DOHH2 (cell line): ENCODE measurements around the gene RPL36.

Experiments used
- H3F3A ChIP-seq: fragments of 200-600 bp; sonication (generic), shearing (Covaris generic); 2 replicates; pipeline ENCODE4 v1.6.0; 2016; ENCODE audit warnings: antibody characterized with exemption, mild to moderate bottlenecking; ENCODE audit not compliant: control insufficient read depth, insufficient read depth
- H3K27ac ChIP-seq: fragments of 200-600 bp; sonication (generic); 2 replicates; pipeline ENCODE4 v1.5.1; 2014; ENCODE audit warnings: low read depth, mild to moderate bottlenecking, low read length, moderate library complexity
- H3K27me3 ChIP-seq: fragments of 200-600 bp; sonication (generic); 2 replicates; pipeline ENCODE4 v1.6.1; 2014; ENCODE audit warnings: mild to moderate bottlenecking, low read length, mixed read lengths; ENCODE audit not compliant: control insufficient read depth
- H3K36me3 ChIP-seq: fragments of 200-600 bp; sonication (generic); 2 replicates; pipeline ENCODE4 v1.6.1; 2014; ENCODE audit warnings: mild to moderate bottlenecking, low read length, moderate library complexity, mixed read lengths; ENCODE audit not compliant: control insufficient read depth
- H3K4me1 ChIP-seq: fragments of 200-600 bp; sonication (generic); 2 replicates; pipeline ENCODE4 v1.6.1; 2014; ENCODE audit warnings: mild to moderate bottlenecking, low read length, mixed read lengths; ENCODE audit not compliant: control insufficient read depth
- H3K4me2 ChIP-seq: fragments of 200-600 bp; sonication (generic); 2 replicates; pipeline ENCODE4 v1.6.0; 2014; ENCODE audit warnings: mild to moderate bottlenecking, low read length, moderate library complexity
- H3K4me3 ChIP-seq: fragments of 200-600 bp; sonication (generic); 2 replicates; pipeline ENCODE4 v1.5.1; 2014; ENCODE audit warnings: mild to moderate bottlenecking, low read length, mixed read lengths
- H3K79me2 ChIP-seq: fragments of 200-600 bp; sonication (generic); 2 replicates; pipeline ENCODE4 v1.6.1; 2014; ENCODE audit warnings: mild to moderate bottlenecking, low read length, mixed read lengths; ENCODE audit not compliant: control insufficient read depth
- H3K9me2 ChIP-seq: fragments of 200-600 bp; sonication (generic); replicated peaks from 2 replicates; pipeline ENCODE4 v1.6.1; 2014; ENCODE audit warnings: mild to moderate bottlenecking, low read length, mixed read lengths; ENCODE audit not compliant: control insufficient read depth
- H3K9me3 ChIP-seq: fragments of 200-600 bp; sonication (generic); 2 replicates; pipeline ENCODE4 v1.6.1; 2014; ENCODE audit warnings: antibody characterized with exemption, low read length, mixed read lengths; ENCODE audit not compliant: control insufficient read depth, insufficient read depth
- H4K20me1 ChIP-seq: fragments of 200-600 bp; sonication (generic); 2 replicates; pipeline ENCODE4 v1.6.0; 2014; ENCODE audit warnings: low read depth, mild to moderate bottlenecking, antibody characterized with exemption, low read length, moderate library complexity; ENCODE audit not compliant: control insufficient read depth, insufficient read depth
- CTCF ChIP-seq: fragments of 200-600 bp; sonication (generic); IDR thresholded peaks from one replicate; pipeline ENCODE4 v1.5.1; 2014; ENCODE audit warnings: antibody characterized with exemption, mild to moderate bottlenecking, low read depth, low read length; ENCODE audit not compliant: poor library complexity, severe bottlenecking
- EZH2phosphoT487 ChIP-seq: fragments of 200-600 bp; sonication (generic); IDR thresholded peaks from 2 replicates; pipeline ENCODE4 v1.6.1; 2017; ENCODE audit warnings: borderline replicate concordance, mild to moderate bottlenecking, antibody characterized with exemption, low read length, moderate library complexity, mixed read lengths

Gene RPL36

DNA sequence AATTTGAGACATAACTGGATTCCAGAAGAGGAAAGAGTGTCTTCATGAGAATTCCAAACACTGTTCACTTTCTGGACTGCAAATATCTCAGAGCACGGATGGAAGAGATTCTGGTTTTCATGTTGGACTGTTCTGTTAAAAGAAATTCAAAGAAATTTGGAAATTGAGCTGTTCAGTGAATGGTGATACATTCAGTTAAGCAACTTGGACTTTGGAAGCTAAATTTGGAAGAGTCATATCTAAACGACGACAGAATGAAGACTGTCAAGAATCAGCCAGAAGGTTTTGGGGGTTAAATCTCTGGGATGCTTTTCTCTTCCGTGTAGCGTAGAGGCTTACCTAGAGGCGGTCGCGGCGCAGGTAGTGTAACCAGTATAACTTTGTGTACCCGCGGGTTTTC is 41.6 kb upstream of the RPL36 start:
- Histone ChIP-seq H3K9me2 (no peaks in the 10 kb centered on the region), H3K9me3 (no peaks in the 10 kb centered on the region), H3K27me3 (no peaks in the 10 kb centered on the region), H3K4me2 (no peak overlapping the region), H3K4me3 (no peak overlapping the region), H3F3A (no peaks in the 10 kb centered on the region), H3K27ac (no peak overlapping the region), H3K36me3 (peaks cover 92% of the 10 kb centered on the region), H3K4me1 (no peaks in the 10 kb centered on the region), H4K20me1 (peaks cover 13% of the 10 kb centered on the region; the same call in 1 of the 2 replicates), H3K79me2 (peaks cover 48% of the 10 kb centered on the region)
- TF ChIP-seq CTCF, result no peak
- TF ChIP-seq EZH2phosphoT487, result no peak

DNA sequence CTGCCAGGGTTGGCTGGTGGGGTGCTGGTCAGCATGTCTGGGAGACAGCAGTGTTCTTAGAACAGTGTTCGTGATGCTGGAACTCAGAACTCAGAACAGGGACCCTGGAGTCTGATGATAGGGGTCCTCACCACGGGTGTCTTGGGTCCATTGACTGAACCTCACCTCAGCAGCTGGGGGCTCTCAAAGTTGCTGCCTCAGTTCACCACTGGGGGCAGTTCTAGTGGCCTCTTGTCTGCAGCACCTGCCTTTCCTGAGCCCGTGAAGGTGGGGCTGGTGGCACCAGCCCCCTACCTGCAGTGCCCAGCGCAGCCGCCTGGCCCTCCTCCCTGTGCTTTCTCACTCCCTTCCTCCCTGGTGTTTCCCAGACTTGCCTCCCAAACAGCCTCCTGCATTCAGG is 38.7 kb upstream of the RPL36 start:
- H3K9me2 ChIP-seq, result no peaks in the 10 kb centered on the region
- no peaks in the 10 kb centered on the region; the same call in 1 of the 2 replicates for H3F3A ChIP-seq
- H3K27ac ChIP-seq, result no peak overlapping the region
- H3K4me3 ChIP-seq, result no peak overlapping the region
- TF ChIP-seq CTCF (no peak), EZH2phosphoT487 (no peak)
- H3K4me1 ChIP-seq, result no peaks in the 10 kb centered on the region
- H3K27me3 ChIP-seq, result no peaks in the 10 kb centered on the region
- peaks cover 90% of the 10 kb centered on the region for H3K36me3 ChIP-seq
- peaks cover 21% of the 10 kb centered on the region for H3K79me2 ChIP-seq
- no peak overlapping the region for H3K4me2 ChIP-seq
- no peaks in the 10 kb centered on the region for H4K20me1 ChIP-seq
- H3K9me3 ChIP-seq, result no peaks in the 10 kb centered on the region

- Histone ChIP-seq H3F3A (no peaks in the 10 kb centered on the region; the same call in 1 of the 2 replicates), H3K79me2 (peaks cover 13% of the 10 kb centered on the region), H3K4me2 (no peak overlapping the region), H3K27me3 (no peaks in the 10 kb centered on the region), H3K4me1 (no peaks in the 10 kb centered on the region), H3K36me3 (peaks cover 87% of the 10 kb centered on the region), H3K9me2 (no peaks in the 10 kb centered on the region), H4K20me1 (no peaks in the 10 kb centered on the region), H3K27ac (no peak overlapping the region), H3K4me3 (no peak overlapping the region), H3K9me3 (no peaks in the 10 kb centered on the region)
- TF ChIP-seq EZH2phosphoT487, result no peak
- no peak for TF ChIP-seq CTCF
Observed at GRCh38 chr19:5652261-5652660, 37.8 kb upstream of the RPL36 start.
